NT2/D1 (cell line): ENCODE results near the gene SERTAD2.

ENCODE experiments used
- SUZ12 ChIP-seq: IDR thresholded peaks from 2 replicates; pipeline ENCODE4 v1.6.1; 2011; ENCODE audit not compliant: insufficient read length, insufficient read depth; ENCODE audit errors: extremely low read depth
- YY1 ChIP-seq: IDR thresholded peaks from 2 replicates; pipeline ENCODE4 v1.6.1; 2011; ENCODE audit not compliant: insufficient read length, insufficient read depth
- ZNF274 ChIP-seq: IDR thresholded peaks from 2 replicates; pipeline ENCODE4 v1.6.1; 2011; ENCODE audit warnings: mild to moderate bottlenecking, low read depth, low read length

- TF ChIP-seq YY1 (no peak), SUZ12 (no peak), ZNF274 (no peak)
Observed at GRCh38 chr2:64610316-64610855, 43.3 kb downstream of the SERTAD2 start.
